Fibroblast of lung (primary cell): ENCODE data around the gene MID1. TPM values are rescaled to one million over a fixed set of nuclear protein-coding genes. Genes with fewer than 3 reads are reported as not detected.

Experiments used
- DNase-seq, 2 donors: peaks; one replicate each; pipeline versions ENCODE4 v3.0.0 to v3.0.0-alpha.2; 2010; ENCODE audit warnings: low read depth in 2 of 2
- H2AFZ ChIP-seq: 2 replicates; pipeline ENCODE4 v1.5.1; 2012; ENCODE audit warnings: low read length, control low read depth, inconsistent platforms
- H3K27ac ChIP-seq: 2 replicates; pipeline ENCODE4 v1.5.1; 2011; ENCODE audit warnings: low read length, control low read depth; ENCODE audit not compliant: insufficient read depth
- H3K27me3 ChIP-seq: 2 replicates; pipeline ENCODE4 v1.5.1; 2011; ENCODE audit warnings: mild to moderate bottlenecking, low read length; ENCODE audit not compliant: control insufficient read depth, insufficient read depth
- H3K36me3 ChIP-seq: 2 replicates; pipeline ENCODE4 v1.5.1; 2011; ENCODE audit warnings: low read length; ENCODE audit not compliant: control insufficient read depth, insufficient read depth
- H3K4me1 ChIP-seq: 2 replicates; pipeline ENCODE4 v1.5.1; 2011; ENCODE audit warnings: low read length; ENCODE audit not compliant: control insufficient read depth, insufficient read depth; ENCODE audit errors: extremely low read depth
- H3K4me2 ChIP-seq: 2 replicates; pipeline ENCODE4 v1.5.1; 2011; ENCODE audit warnings: low read length, control low read depth; ENCODE audit not compliant: insufficient read depth; ENCODE audit errors: extremely low read depth
- H3K4me3 ChIP-seq, 4 experiments: fragments of 200-600 bp in 1 of 4; sonication (generic) in 1 of 4; replicated peaks in 1 of 4; 2 replicates each; pipeline ENCODE4 v1.5.1; 2011 to 2016; ENCODE audit warnings: low read length in 4 of 4, low read depth in 3 of 4, mild to moderate bottlenecking in 3 of 4, control low read depth in 2 of 4, inconsistent platforms in 1 of 4, mixed read lengths in 1 of 4; ENCODE audit not compliant: insufficient read depth in 1 of 4; ENCODE audit errors: control extremely low read depth in 1 of 4
- H3K79me2 ChIP-seq: 2 replicates; pipeline ENCODE4 v1.5.1; 2012; ENCODE audit warnings: mild to moderate bottlenecking, low read length, inconsistent platforms; ENCODE audit not compliant: control insufficient read depth, insufficient read depth
- H3K9ac ChIP-seq: 2 replicates; pipeline ENCODE4 v1.5.1; 2011; ENCODE audit warnings: mild to moderate bottlenecking, low read length, control low read depth; ENCODE audit not compliant: insufficient read depth
- H3K9me3 ChIP-seq: 2 replicates; pipeline ENCODE4 v1.5.1; 2012; ENCODE audit warnings: low read depth, low read length; ENCODE audit not compliant: control insufficient read depth, insufficient read depth
- H4K20me1 ChIP-seq: 2 replicates; pipeline ENCODE4 v1.5.1; 2011; ENCODE audit warnings: low read length; ENCODE audit not compliant: control insufficient read depth, insufficient read depth; ENCODE audit errors: extremely low read depth
- EZH2 ChIP-seq: IDR thresholded peaks from 2 replicates; pipeline ENCODE4 v1.5.1; 2012; ENCODE audit warnings: low read length, control low read depth, mild to moderate bottlenecking; ENCODE audit errors: missing control alignments
- polyA plus RNA-seq, 2 donors: library from polyadenylated mRNA; depleted of rRNA in 1 of 2; stranded (reverse) in 1 of 2; unstranded in 1 of 2; fragments of >200 nt; gene quantifications; 2 replicates each; pipeline ENCODE4 v1.2.1, GENCODE V29; 2011 to 2012; ENCODE audit warnings: missing spikeins in 1 of 2
- total RNA-seq: library from RNA; depleted of rRNA; stranded (reverse); fragments of >200 nt; gene quantifications from 2 replicates; pipeline ENCODE4 v1.2.1, GENCODE V29; 2014
- TF ChIP-seq, protein P1 (sequence below), 2 donors: IDR thresholded peaks in 1 of 2; conservative IDR thresholded peaks in 1 of 2; 1 replicate in 1 of 2; 2 replicates in 1 of 2; pipeline ENCODE4 v1.5.1; 2011 to 2012; ENCODE audit warnings: low read length in 2 of 2, control low read depth in 1 of 2, inconsistent platforms in 1 of 2, low read depth in 1 of 2, mild to moderate bottlenecking in 1 of 2

Gene MID1
- total and polyA plus RNA-seq, 2 donors (not counting 1 experiment from before 2014, with no cell fraction given) = 20.3 to 27.7 TPM

DNA sequence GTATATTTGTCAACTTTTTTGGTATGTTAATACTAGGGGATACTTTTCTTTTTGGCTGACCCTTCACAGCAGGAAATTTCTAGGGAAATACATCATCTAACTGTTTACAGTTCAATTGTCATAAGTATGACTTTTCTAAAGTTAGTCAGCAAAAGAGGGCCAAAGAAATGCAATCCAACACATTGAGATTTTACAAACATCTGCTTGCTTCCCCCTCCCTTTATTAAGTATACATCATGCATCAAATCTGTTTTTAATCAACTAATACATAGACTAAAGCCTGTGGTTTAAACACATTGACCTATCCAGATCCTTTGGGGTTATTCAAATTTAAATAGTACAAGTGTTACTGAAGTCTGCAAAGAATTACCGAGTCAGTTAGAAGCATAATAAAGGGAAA is 93.9 kb downstream of the MID1 start:
- H3K4me2 ChIP-seq = no peak overlapping the region

DNA sequence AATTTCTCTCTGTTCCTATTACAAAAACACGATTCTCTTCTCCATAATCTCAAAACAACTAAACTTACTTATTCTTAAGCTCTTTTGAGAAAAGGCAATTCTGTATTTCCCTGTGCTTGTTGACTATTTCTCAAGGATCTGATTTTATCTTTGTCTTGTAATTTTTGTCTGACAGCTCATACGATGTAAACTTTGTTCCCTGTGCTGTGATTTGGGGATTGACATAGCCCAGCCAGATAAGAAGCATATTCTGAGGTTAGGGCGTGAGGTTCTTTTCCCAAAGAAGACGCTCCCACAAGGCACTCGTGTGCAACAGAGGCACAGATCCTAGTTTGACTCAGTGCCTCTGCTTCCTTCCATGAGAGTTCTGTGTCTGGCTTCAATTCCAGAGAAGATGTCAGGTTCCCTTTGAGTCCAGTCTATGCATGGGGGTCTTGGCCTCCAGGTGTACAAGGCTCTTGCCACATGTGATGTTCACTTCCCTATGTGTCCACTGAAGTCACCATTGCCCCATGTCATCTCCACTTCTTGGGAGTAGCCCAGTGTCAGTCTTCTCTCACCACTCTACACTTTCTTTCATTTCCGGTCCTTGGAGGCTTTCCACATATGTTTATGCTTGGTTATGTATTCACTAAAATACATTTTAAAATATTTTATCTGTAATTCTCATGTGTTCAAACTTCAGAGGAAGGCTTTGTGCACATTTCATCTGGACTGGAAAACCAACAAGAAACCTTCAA is 94.8 kb downstream of the MID1 start:
- Histone ChIP-seq H3K79me2 (peaks cover 1% of the 10 kb centered on the region), H3K27me3 (no peaks in the 10 kb centered on the region), H3K4me2 (no peak overlapping the region), H3K4me3 (no peak overlapping the region), H3K27ac (no peak overlapping the region), H3K9ac (no peak overlapping the region), H3K9me3 (no peaks in the 10 kb centered on the region), H2AFZ (no peak overlapping the region), H3K36me3 (no peaks in the 10 kb centered on the region), H3K4me1 (peaks cover 6% of the 10 kb centered on the region), H4K20me1 (no peaks in the 10 kb centered on the region)
- no peak for DNase-seq
- TF ChIP-seq, protein P1, sequence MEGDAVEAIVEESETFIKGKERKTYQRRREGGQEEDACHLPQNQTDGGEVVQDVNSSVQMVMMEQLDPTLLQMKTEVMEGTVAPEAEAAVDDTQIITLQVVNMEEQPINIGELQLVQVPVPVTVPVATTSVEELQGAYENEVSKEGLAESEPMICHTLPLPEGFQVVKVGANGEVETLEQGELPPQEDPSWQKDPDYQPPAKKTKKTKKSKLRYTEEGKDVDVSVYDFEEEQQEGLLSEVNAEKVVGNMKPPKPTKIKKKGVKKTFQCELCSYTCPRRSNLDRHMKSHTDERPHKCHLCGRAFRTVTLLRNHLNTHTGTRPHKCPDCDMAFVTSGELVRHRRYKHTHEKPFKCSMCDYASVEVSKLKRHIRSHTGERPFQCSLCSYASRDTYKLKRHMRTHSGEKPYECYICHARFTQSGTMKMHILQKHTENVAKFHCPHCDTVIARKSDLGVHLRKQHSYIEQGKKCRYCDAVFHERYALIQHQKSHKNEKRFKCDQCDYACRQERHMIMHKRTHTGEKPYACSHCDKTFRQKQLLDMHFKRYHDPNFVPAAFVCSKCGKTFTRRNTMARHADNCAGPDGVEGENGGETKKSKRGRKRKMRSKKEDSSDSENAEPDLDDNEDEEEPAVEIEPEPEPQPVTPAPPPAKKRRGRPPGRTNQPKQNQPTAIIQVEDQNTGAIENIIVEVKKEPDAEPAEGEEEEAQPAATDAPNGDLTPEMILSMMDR (conservative IDR thresholded peaks at IDR 0.05 in 1 of 2, IDR thresholded peaks at IDR 0.05 in 1 of 2; ENCODE audit: low read depth in 1 of 2, low read length in 2 of 2) = no peak
- TF ChIP-seq EZH2 = no peak

More for the DNA sequence above, 93.9 kb downstream of the MID1 start:
- H3K4me3 ChIP-seq = no peak overlapping the region
- no peak overlapping the region for H2AFZ ChIP-seq
- no peaks in the 10 kb centered on the region for H4K20me1 ChIP-seq
- H3K27me3 ChIP-seq = no peaks in the 10 kb centered on the region
- peaks cover 6% of the 10 kb centered on the region for H3K4me1 ChIP-seq
- DNase-seq = peak; percentile 48 to 70
- H3K79me2 ChIP-seq = peaks cover 1% of the 10 kb centered on the region
- H3K36me3 ChIP-seq = no peaks in the 10 kb centered on the region
- H3K9ac ChIP-seq = no peak overlapping the region
- TF ChIP-seq, protein P1 (conservative IDR thresholded peaks at IDR 0.05 in 1 of 2, IDR thresholded peaks at IDR 0.05 in 1 of 2; ENCODE audit: low read depth in 1 of 2, low read length in 2 of 2) = no peak
- TF ChIP-seq EZH2 = no peak
- no peak overlapping the region for H3K27ac ChIP-seq
- H3K9me3 ChIP-seq = no peaks in the 10 kb centered on the region

DNA sequence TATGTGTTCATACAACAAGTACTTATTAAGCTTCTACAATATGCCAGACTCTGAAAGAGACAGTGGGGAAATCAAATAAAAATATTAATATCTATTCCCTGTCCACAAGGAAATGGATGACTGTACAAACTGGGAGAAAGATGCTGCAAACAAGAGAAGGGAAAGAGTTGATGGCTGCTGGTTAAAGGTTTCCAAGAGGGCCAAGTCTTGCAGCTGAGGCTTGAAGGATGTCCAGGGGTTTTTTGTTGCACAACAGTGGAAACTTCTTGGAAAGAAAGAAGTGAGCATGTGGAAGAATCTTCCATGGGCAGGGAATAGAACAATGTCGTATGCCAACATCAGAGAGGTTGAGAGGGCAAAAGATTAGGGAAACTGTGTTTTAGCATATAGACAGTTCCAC is 95.8 kb downstream of the MID1 start:
- Histone ChIP-seq H3K4me1 (peaks cover 6% of the 10 kb centered on the region), H3K4me3 (no peak overlapping the region), H3K27ac (no peak overlapping the region), H3K4me2 (no peak overlapping the region), H3K9me3 (no peaks in the 10 kb centered on the region), H3K79me2 (peaks cover 1% of the 10 kb centered on the region), H3K9ac (no peak overlapping the region), H2AFZ (no peak overlapping the region), H4K20me1 (no peaks in the 10 kb centered on the region), H3K27me3 (no peaks in the 10 kb centered on the region), H3K36me3 (no peaks in the 10 kb centered on the region)
- TF ChIP-seq EZH2 = no peak
- TF ChIP-seq, protein P1 (conservative IDR thresholded peaks at IDR 0.05 in 1 of 2, IDR thresholded peaks at IDR 0.05 in 1 of 2; ENCODE audit: low read depth in 1 of 2, low read length in 2 of 2) = no peak
- no peak for DNase-seq
